ENCODE measurements around the gene GLB1L2.

GRCh38 chr11:134388590-134388989 is 56.8 kb downstream of the GLB1L2 start:
- no peak for TF ChIP-seq YY1 (IDR thresholded peaks at IDR 0.05; ENCODE audit: extremely low read depth, insufficient replicate concordance, low read depth, low read length)
- TF ChIP-seq CTCF (IDR thresholded peaks at IDR 0.05 in 2 of 3, conservative IDR thresholded peaks at IDR 0.05 in 1 of 3; ENCODE audit: borderline replicate concordance in 1 of 3, insufficient read depth in 1 of 3, low read depth in 2 of 3, low read length in 2 of 3), result no peak
- no peak for TF ChIP-seq ATF3 (IDR thresholded peaks at IDR 0.05)
- TF ChIP-seq CEBPB (IDR thresholded peaks at IDR 0.05; ENCODE audit: low read depth), result no peak
- TF ChIP-seq TCF7L2 (IDR thresholded peaks at IDR 0.05; ENCODE audit: borderline replicate concordance, extremely low read depth, insufficient read depth, insufficient read length), result no peak
- no peak for TF ChIP-seq POLR2A (IDR thresholded peaks at IDR 0.05; ENCODE audit: borderline replicate concordance, extremely low read depth, insufficient read depth, insufficient read length)
- no peak for TF ChIP-seq EZH2 (IDR thresholded peaks at IDR 0.05)

Measured in HCT116 (cell line).